NCI-H69 (cell line): ENCODE results near the gene TIE1.

Source experiments
- DNase-seq: peaks from one replicate; lab custom pipeline; 2025; lab: John Stamatoyannopoulos, UW

TIE1 gene

DNA sequence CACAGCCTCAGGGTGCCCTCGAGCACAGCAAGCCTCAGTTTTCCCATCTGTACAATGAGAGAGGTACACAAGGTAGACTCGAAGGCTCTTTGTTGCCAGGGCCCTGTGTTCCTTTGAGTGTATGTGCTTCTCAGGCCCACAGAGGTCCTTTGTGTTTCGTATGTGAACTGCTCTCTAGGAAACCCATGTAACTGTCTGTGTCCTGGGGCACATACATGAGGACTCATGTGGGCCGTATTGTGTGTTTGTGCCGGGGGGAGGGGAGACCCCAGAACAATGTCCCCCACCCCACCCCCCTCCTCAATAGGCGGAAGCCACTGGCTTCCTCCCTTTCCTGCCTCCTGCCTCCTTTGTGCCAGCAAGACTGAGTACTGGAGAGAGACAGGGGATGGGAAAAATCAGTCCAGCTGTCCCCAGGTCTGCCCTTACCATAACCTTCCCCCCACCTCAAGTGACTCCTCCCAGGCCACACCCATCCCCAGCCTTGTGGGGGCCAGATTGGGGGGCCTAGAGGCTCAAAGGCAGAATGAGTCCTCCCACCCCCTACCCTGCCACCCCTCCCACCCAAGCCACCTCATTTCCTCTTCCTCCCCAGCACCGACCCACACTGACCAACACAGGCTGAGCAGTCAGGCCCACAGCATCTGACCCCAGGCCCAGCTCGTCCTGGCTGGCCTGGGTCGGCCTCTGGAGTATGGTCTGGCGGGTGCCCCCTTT lies at the start of gene TIE1:
TSS of gene TIE1 (plus strand) at position 605 of the 717 bp plus-strand sequence. CDS start at position 695, 90 bp downstream.
- no peak for DNase-seq

DNA sequence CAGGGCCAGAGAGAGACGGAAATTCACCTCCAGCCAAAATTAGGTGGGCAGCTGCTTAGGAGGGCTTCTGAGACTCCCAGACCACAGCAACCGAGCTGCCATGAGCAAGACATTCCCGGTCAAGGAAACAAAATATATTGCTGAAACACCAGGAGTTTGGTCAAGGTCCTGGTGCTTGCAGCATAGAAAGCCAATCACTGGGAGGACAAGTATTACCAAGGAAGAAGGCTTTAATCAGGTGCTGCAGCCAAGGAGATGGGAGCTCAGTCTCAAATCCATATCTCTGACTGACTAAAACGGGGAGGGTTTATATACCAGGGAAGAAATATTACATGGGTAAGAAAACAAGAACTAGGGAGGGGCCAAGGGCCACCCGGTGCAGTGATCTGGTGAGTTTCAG lies 49.8 kb upstream of the TIE1 start:
- no peak for DNase-seq

DNA sequence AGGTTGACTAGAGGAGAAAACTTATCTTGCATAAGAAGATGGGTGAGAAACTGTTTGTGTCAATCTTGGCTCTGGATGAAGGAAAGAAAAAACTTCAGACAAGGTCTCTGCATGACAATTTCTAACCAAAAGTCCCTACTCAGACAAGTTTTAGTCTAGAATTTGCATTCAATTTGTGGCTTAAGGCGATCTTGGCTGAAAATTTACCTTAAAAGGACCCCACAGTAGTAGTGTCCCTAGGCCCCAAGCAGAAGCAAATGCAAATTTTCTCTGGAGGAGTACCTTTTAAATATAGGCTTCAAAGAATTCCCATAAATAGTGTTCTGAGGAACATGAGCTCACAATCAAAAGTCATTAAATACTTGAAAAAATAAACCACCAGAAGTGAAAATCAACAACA lies 48.6 kb upstream of the TIE1 start:
- DNase-seq, result no peak

DNA sequence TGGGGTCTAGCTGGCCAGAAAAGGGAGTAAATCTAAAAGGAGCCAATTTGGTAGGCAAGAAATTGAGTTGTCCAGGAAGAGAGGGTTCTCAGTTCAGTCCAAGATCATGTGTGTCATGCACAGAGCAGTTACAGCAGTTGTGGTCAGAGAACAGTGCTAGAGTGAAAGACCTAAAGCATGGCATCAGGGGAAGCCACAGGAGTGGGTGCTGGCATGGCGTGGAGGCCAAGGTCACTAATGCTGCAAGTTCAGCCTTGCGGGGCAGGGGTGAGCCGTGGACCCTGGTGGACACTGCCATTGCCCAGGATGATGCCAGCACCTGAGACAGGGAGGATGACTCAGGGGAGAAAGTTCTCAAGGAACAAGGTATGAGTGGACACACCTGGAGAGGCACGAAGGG lies 47.6 kb upstream of the TIE1 start:
- no peak for DNase-seq

DNA sequence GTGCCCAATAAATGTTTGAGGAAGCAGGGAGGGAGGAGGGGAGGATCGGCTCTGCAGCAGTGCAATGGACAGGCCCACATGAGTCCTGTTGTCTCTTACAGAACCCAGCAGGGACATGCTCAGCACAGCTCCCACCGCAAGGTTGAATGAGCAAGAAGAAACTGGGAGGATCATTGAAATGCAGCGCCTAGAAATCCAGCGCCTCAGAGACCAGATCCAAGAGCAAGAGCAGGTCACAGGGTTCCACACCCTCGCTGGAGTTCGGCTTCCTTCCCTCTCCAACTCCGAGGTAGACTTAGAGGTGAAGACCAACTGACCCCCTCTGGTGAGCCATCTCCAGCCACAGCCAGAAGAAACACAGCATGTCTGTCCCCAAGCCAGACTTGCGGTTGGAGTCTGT lies 46.9 kb upstream of the TIE1 start:
- no peak for DNase-seq

DNA sequence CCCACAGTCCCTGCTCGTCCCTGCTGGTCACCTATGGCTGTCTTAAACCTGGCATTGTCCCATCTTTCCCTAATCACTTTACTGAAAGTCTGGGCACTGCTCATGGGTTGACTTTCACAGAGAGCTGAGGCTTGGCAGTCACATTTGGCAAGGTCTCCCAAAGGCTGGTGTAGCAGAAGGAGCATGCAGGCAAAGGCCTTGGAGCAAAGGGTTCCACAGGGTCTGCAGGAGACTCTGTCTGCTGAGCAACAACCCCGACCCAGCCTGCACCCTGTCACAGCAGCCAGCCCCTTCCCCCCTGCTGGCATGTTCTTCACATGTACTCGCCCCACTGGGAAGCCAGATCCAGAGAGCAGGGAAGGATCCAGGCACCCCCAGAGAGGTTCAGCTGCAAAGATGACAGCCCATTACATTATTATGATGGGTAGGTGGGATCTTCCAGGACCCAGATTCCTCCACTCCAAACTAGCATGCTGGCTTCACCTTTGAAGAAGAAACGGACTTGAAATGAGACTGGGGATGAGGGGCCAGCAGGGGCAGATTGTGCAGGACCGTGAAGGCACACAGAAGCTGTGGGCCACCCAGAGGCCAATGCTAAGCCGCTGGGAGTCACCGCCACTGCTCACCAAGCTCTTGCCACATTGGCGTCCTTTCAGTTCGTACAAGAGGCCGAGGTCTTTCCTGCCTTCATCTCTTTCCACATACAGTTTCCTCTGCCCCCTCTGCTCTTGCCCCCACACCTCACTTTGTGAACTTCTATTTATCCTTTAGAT lies 45.2 kb upstream of the TIE1 start:
- no peak for DNase-seq

DNA sequence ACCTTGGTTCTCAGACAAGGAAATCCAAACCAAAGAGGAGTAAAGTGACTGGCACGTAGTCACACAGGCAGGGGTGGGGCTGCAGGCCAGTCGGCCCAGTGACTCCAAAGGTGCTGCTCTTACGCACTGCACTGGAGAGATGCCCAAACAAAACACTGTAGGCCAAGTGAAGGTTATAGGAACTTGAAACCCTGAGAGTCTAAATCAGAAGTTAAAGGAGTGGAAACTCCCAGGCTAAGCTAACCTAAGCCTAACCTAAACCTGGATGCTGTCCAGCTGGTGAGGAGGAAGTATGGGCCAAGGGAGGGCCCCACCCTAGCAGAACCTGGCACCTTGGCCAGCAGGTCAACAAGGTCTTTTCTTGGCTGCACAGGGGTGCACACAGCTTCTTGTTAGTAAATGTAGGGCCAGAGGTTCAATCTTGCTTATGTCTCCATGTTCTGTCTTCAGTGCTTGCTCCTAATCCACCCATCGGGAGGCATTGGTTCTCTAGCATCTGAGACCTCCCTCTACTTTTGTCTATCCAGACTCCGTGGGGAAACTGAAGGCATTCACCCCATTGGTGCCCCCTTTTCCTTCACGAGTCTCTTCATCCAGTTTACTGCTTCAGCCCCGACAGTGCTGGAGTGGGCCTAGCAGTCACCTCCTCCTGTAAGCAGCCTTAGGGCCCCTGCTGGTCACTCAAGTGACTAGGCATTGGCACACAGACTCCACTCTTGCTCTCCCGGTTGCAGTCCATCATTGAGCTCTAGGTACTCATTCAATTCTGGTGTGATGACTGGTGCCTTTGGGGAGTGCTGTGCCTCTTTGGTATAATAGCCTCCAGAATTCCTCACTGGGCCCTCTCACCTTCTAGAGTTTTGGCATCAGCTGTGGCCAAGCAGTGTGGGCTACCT lies 43.9 kb upstream of the TIE1 start:
- DNase-seq, result no peak

DNA sequence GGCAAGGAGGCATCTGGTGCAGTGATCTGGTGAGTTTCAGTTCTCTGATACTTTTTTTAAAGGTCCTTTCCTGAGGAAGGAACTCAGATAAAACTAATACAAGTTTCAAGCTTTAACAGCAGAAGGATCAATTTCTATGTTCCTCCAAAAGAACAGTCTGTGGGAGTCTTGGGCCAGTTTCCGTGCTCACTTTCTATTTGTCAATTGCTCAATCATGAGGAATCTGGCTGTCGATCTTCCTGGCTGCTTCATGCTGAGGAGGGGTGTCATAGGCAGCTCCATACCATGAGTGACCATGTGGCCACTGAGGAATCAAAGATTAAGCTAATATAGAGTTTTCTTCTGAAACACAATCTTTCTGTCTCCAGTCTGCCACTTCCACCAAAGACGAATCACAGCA lies 42.4 kb upstream of the TIE1 start:
- no peak for DNase-seq

DNA sequence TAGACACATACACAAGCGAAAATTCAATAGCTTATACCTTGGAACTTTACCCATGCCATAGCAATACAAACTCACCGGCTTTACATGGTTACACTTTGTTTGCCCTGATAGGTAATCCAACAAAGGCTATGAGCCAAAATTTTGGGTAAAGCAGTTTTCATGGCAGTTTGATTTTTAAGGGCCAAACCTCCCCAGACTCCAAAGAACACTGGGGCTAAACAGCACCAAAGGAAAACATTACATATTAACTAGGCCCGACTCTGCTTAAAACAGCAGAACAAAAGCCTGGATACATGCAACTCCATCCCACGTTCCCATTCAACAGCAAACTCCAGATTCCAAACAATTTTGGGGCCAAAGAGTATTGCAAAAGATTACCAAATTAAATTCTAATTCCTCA lies 35.4 kb upstream of the TIE1 start:
- no peak for DNase-seq

DNA sequence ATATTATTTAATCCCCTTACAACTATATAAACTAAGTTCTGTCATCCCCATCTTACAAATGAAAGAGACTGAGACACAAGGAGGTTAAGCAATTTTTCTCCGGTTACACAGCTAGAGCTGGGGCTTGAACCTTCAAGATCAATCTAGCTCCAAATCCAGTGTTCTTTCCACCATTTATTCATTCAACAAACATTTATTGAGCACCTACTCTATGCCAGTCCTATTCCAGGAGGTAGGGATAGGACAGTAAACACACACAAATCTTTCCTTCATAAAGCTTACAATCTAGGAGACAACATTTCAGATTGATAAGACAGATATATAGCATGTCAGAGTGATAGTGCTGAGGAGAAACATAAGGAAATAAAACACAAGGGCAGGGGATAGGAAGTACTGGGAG lies 33.9 kb upstream of the TIE1 start:
- DNase-seq, result no peak

DNA sequence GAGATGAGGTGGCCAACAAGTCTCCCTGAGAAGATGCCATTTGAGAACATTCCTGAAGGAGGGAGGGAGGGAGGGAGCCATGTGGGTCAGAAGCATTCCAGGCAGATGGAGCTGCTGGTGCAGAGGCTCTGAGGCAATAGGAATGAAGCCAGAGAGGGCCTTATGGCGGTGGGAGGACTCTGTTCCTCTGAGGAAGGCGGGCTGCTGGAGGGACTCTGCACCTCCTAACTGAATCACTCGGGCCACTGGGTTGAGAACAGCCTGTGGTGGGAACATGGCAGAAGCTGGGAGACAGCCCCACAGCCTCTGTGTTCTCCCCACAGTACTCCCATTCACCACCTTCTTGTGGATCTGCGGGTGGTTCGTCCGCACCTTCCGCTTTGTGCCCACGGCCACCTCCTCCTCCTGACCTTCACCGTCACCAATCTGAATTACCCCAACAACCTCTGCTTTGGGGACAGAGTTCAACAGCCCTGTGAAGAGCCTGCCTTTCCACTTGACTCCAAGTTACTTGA lies 33.4 kb upstream of the TIE1 start:
- DNase-seq, result no peak

DNA sequence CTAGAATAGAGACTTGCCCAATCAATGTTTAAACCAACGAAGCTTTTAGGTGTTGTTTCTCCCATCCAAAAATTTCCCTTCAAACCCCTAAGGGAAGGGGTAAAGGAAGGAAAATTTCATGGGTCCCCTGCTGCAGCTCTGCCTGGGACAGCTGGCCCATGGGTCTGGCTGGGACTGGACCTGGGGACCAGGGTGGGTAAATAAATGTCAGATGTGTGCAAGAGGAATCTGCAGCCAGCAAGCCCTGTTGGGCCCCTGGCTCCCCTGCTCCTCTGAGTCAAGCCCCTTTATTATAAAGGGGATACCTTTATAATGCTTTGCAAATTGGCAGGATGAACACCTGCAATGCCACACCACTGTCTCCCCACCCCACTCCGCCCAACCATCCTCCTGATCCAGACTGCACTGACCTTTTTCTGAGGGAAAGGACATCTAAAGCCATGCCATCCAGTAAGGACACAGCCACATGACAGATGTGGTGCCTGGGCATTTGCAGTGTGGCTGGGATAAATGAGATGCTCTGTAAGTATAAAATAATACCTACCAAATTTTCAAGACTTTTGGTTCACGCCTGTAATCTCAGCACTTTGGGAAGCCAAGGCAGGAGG lies 32.9 kb upstream of the TIE1 start:
- DNase-seq, result no peak

DNA sequence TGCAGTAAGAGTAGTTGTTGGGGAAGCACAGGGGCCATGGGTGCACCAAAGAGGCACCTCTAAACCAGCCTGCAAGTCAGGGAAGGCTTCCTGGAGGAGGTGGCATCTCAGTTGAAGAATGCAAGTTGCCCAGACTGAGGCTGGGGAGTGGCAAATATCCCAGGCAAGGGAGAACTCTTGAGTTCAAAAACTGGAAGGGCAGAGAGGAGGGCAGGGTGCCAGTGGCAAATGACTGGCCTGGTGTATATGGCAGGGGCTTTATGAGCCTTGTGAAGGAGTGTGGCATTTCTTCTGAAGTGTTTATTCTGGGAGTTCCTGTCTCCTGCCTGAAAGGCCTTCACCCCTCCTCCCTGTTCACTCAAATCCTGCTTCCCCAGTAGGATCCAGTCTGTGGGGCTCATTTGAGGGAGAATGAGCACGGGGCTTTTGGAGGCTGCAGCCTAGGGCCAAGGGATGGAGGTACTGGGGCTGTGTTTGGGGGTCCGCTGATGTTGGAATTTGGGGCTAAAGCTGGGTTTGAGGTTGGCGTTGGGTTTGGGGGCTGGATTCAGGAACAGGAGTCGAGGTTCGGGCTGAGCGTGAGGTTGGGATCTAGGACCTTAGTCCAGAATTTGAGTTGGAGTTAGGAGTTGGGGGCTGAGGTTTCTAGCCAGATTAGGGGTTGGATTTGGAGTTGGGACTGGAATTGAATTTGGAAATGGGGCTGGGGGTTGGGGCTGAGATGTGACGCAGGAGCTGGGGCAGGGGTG lies 31.0 kb upstream of the TIE1 start, which contains the start of gene TMEM125:
TSS of gene TMEM125 (plus strand) at position 357 of the 749 bp plus-strand sequence. CDS start 2,740 bp downstream, outside the sequence.
- no peak for DNase-seq

DNA sequence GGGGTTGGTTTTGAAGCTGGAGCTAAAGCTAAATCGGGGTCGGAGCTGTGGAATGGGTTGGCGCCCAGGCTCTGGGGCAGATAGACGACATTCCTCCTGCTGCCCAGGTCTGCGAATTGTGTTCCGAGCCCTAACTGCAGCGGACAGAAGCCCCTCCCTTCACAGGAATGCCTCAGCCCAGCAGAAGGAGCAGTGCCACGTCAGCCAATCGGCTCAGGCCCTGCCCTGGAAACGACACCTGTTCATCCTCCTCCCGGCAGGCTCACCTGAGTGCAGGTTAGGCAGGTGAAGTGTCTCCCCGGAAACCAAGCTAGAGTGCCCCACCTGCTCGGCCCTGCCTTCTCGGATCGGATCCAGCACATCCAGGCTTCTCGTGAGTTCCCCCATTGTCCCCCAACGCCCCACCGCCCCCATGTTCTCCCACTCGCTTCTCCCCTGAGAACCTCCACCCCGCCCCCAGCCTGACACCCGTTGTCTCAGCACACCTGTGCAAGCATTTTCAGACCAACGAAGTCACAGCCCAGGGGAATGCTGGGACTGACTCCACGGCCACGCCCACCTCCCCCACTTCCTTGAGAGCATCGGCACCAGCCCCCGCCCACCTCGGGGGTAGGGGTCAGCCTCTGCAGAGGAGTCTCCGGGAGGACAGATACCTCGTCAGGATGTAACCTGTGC lies 30.2 kb upstream of the TIE1 start:
- peak; percentile 73 for DNase-seq

DNA sequence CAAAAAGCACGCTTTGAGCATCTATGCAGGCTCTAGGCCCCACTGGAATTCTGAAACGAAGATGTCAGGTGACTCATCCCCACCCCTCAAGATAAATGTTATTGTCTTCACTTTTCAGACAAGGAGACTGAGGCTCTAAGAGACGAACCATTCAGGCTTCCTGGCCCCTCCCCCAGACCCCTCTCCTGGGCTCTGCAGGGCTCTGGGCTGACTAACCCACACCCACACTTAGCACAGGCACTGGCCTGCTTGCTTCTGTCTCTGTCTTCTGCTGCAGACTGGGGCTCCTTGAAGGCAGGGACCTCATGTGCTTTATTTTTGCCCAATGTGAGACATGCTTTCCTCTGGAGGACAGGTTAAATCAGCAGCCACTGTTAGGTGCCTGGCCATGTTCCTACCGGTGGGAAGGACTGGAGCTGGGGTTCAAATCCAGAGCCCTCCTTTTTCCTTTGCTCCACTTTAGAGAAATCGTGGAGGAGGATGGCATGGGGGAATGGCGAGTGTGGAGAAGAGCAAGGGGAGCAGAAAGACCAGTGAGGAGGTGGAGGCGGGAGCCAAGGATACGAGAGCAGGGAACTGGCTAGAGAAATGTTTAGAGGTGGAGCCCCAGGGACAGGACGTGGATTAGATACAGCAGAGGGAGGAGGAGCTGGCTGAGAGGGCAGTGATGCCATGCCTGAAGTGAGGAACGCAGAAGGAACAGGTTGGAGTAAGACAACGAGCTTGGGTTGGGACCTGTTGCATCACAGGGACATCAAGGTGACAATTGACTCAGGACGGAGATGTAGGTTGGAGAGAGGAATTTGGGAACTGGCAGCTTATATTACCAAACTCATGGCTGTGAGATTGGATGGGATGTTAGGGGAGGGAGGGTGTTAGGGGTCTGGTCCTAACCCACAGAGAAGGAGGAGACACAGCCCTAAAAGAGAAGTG lies 29.3 kb upstream of the TIE1 start:
- no peak for DNase-seq

DNA sequence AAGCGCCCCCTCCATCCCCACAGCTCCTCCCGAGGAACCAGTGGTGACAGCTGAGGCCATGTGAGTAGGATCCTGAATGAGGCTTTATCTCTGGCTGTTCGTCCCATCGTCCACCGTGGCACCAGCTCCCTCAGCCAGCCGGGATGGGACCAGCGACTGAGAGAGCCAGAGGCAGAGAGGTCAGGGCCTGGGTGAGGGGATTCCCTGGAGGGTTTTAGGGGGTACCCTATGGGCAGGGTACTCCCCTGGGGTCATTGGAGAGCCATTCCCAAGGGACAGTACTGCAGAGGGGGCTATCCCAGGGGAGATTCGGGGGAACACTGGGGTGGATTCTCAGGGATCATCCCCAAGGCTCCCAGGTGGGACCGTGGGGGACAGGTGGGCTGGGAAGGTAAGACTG lies 28.6 kb upstream of the TIE1 start:
- no peak for DNase-seq

DNA sequence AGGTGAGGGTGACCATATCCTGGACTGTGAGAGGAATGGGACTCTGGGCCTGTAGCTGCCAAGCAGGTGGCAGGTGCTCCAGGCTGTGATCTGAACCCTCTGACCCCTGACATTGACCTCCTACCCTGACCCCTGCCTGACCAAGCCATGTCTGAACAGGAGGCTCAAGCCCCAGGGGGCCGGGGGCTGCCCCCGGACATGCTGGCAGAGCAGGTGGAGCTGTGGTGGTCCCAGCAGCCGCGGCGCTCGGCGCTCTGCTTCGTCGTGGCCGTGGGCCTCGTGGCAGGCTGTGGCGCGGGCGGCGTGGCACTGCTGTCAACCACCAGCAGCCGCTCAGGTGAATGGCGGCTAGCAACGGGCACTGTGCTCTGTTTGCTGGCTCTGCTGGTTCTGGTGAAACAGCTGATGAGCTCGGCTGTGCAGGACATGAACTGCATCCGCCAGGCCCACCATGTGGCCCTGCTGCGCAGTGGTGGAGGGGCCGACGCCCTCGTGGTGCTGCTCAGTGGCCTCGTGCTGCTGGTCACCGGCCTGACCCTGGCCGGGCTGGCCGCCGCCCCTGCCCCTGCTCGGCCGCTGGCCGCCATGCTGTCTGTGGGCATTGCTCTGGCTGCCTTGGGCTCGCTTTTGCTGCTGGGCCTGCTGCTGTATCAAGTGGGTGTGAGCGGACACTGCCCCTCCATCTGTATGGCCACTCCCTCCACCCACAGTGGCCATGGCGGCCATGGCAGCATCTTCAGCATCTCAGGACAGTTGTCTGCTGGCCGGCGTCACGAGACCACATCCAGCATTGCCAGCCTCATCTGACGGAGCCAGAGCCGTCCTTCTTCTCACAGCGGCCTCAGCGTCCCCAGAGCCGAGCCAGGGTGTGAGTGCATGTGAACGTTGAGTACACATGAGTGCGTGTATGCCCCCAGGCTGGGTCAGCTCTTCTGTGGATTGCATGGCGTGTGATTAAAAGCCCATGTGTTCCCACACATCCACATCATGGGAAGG lies 27.9 kb upstream of the TIE1 start:
- no peak for DNase-seq

DNA sequence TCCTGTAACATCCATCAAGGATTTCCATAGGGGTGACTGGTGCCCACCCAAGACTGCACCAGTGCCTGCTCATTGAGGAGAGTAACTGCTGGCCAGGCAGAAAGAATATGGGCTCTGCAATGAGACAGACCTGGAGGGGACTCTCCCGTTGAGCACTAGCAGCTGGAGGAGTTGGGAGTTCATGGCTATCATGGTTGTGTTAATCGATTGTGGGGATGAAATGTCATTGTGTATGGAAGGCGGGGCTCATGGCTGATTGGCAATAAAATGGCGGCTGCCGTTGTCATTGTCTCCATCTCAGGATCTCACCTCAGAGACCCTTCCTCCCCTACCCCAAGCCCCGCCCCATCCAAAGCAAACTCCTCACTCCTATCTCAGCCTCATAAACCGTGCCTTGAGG lies 27.1 kb upstream of the TIE1 start:
- no peak for DNase-seq
